GM12891 (cell line): Measurements from ENCODE around the gene HTR4.

ENCODE experiments used
- POLR2A ChIP-seq: IDR thresholded peaks from 2 replicates; pipeline ENCODE4 v1.6.1; 2011; ENCODE audit warnings: low read depth, low read length, control low read depth
- TAF1 ChIP-seq: IDR thresholded peaks from 2 replicates; pipeline ENCODE4 v1.6.1; 2011; ENCODE audit warnings: low read depth, low read length, control low read depth

DNA sequence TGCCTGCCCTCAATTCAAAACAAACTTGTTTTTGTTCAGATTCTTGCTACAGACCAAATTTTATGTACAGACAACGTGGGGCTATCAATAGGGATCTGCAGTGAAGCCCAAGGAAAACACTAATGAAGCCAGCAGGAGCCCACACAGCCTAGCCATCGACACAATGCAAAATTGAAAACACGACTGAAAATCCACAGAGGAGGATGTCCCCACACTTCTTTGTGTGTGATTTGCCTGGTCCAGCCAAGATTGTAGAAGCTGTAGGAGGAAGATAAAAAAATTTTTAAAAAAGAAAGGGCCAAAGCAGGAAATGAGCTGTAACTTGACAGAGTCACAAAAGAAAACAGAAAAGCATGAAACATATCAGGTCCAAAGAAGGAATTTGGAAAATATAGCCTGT, 34.8 kb downstream of the HTR4 start:
- no peak for TF ChIP-seq TAF1
- no peak for TF ChIP-seq POLR2A
